H54 (cell line): ENCODE data around the gene RGL1.

Experiments used
- DNase-seq: peaks from one replicate; pipeline ENCODE4 v3.0.0; 2011; ENCODE audit warnings: low spot score, mixed read lengths; ENCODE audit not compliant: insufficient read length
- FAIRE-seq: peaks from 3 replicates; lab custom pipeline; 2011; peaks lifted over from hg19 to GRCh38; lab: Jason Lieb, UNC
- POLR2A ChIP-seq: IDR thresholded peaks from 2 replicates; pipeline ENCODE4 v1.6.1; 2011; ENCODE audit warnings: low read depth, mild to moderate bottlenecking, low read length

The RGL1 gene

DNA sequence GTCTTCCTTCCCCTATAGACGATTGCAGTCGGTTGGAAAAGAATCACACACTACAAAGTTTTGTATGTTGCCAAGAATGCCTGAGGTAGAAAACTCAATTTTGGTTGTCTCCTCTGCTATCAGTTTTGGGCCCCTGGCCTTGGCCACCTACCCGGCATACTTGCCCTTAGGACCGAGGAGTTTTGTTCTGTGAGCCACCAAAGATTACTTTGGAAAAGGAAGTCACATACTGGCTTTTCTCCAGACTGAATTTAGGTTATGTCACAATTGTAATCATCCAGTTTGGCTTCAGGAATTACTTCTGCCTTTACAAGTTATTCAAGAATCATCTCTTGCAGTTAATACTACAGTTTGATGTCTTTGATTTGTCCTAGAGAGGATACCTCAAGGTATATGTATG, 71.4 kb downstream of the RGL1 start:
- DNase-seq (no peak), FAIRE-seq (no peak)
- no peak for TF ChIP-seq POLR2A

- FAIRE-seq: no peak
- no peak for DNase-seq
- TF ChIP-seq POLR2A: no peak
These were observed 72.3 kb downstream of the RGL1 start for GRCh38 chr1:183877053-183877720.

DNA sequence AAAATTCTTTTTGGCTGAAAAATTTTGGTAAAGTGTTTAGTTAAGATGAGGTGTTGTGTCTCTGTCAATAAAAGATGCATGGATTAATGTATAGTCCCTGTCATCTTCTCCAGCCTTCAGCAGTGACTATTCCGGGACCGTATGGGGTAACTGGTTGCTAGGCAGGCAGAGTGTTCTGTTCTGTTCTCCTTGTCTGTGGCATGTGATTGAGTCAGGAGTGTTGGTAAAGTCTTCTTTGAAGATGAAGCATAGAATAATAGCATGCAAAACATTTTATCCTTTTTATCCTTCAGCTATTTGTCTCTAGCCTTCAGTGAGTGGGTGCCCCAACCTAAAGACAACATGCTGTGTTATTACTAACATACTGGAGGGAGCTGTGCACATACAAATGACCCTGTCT, 74.6 kb downstream of the RGL1 start:
- no peak for FAIRE-seq
- TF ChIP-seq POLR2A: no peak
- no peak for DNase-seq

- DNase-seq (no peak), FAIRE-seq (no peak)
- no peak for TF ChIP-seq POLR2A
These were observed 75.0 kb downstream of the RGL1 start for GRCh38 chr1:183879966-183880365.

- DNase-seq (no peak), FAIRE-seq (no peak)
- TF ChIP-seq POLR2A: no peak
These were observed 75.8 kb downstream of the RGL1 start for GRCh38 chr1:183880531-183881243.

DNA sequence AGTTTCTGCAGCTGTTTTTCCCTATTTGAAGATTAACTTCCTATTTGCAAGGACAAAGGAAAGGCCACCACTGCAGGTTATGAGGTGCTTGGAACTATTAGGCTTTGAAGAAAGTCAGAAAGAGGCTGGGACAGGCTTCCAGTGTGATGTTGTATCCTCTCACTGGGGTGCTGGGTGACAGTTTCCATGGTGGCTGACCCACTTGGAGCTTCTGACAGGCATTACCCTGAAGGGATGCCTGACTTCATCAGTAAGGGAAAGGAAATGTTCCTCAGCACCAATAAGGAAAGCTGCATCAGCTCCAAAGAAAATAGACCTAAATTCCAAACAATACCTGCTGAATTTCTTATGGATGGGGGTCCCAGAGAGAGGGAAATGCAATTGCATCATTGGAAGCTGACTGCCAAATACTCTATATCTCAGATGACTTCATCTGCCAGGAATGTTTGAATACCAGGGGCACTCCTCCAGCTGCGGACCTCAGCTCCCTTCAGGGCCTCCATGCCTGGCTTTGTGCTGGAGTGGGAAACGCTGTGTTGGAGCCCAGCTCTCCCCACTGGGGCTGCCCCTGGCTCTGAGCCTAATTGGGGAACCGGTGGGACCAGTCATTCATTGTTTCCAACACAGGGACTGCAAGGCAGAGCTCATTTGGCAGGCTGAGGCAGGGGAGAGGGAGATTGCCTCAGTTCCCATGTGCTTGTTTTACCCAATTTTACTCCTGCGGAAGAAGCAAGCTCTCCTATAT, 76.6 kb downstream of the RGL1 start:
- FAIRE-seq: no peak
- peak; percentile 44 for DNase-seq
- TF ChIP-seq POLR2A: no peak

GRCh38 chr1:183882335-183883167, 77.6 kb downstream of the RGL1 start:
- FAIRE-seq: no peak
- no peak for DNase-seq

GRCh38 chr1:183883623-183884022, 78.7 kb downstream of the RGL1 start:
- no peak for TF ChIP-seq POLR2A
- FAIRE-seq: no peak
- no peak for DNase-seq

More at GRCh38 chr1:183882335-183883167, 77.6 kb downstream of the RGL1 start:
- TF ChIP-seq POLR2A: no peak

GRCh38 chr1:183884526-183884925, 79.6 kb downstream of the RGL1 start:
- FAIRE-seq: no peak
- DNase-seq: no peak
- no peak for TF ChIP-seq POLR2A

- no peak for TF ChIP-seq POLR2A
- DNase-seq: no peak
- no peak for FAIRE-seq
These were observed 80.3 kb downstream of the RGL1 start for GRCh38 chr1:183885142-183885735.

- DNase-seq: no peak
- no peak for FAIRE-seq
- no peak for TF ChIP-seq POLR2A
These were observed 81.3 kb downstream of the RGL1 start for GRCh38 chr1:183886083-183886828.

DNA sequence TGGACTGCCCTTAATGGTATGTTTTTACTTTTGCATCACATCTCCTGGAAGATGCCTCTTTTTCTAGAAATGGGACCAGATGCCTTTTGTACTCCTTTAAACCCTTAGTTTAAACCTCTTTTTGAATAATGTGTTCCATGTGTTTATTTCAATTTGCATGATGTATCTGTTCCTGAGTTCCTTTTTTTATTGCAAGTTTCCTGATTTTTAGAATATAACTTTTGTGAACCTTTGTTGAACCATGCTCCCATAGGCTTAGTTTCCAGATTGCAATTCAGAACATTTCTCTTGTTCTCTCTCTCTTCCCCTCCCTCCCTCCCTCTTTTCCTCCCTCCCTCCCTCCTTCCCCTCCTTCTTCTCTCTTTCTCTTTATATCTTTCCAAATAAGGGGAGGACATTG, 81.9 kb downstream of the RGL1 start:
- no peak for DNase-seq
- FAIRE-seq: no peak
- no peak for TF ChIP-seq POLR2A
